Measurements from ENCODE around the gene THUMPD2. TPM values are rescaled to one million over a fixed set of nuclear protein-coding genes. Genes with fewer than 3 reads are reported as not detected.

The THUMPD2 gene
- total RNA-seq, 1 experiment from 2014 or later = 11.3 TPM

GRCh38 chr2:39816428-39816827, 37.4 kb upstream of the THUMPD2 start:
- Histone ChIP-seq H4K20me1 (ENCODE audit: insufficient read depth) (no peaks in the 10 kb centered on the region), H3K79me2 (ENCODE audit: low read depth) (no peaks in the 10 kb centered on the region), H3F3A (ENCODE audit: insufficient read depth, low read depth) (no peaks in the 10 kb centered on the region), H3K4me1 (replicated peaks; ENCODE audit: insufficient read depth) (no peaks in the 10 kb centered on the region), H2AFZ (no peak overlapping the region), H3K36me3 (ENCODE audit: low read depth) (no peaks in the 10 kb centered on the region), H3K4me3 (no peak overlapping the region), H3K4me2 (no peak overlapping the region), H3K9me3 (ENCODE audit: insufficient read depth, low read depth) (no peaks in the 10 kb centered on the region), H3K9me2 (ENCODE audit: insufficient read depth) (no peaks in the 10 kb centered on the region), H3K27me3 (ENCODE audit: insufficient read depth, low read depth) (no peaks in the 10 kb centered on the region), H3K27ac (no peak overlapping the region)
- ChIA-PET CTCF (interaction anchor here (0.7 kb wide), 1 partner anchor 1141 kb away, joined by 3 read pairs; no protein-coding TSS in a partner anchor), POLR2A (ENCODE audit: unreplicated experiment) (no interaction called here)
- no peak for DNase-seq
- TF ChIP-seq CTCF (conservative IDR thresholded peaks at IDR 0.05) (no peak), EZH2 (IDR thresholded peaks at IDR 0.05; ENCODE audit: low read depth) (no peak)
- intact Hi-C loops (cut with micrococcal nuclease; ENCODE audit: unreplicated experiment) = no loop called here
- no TSS peak for BruUV-seq (replicated peaks)

DNA sequence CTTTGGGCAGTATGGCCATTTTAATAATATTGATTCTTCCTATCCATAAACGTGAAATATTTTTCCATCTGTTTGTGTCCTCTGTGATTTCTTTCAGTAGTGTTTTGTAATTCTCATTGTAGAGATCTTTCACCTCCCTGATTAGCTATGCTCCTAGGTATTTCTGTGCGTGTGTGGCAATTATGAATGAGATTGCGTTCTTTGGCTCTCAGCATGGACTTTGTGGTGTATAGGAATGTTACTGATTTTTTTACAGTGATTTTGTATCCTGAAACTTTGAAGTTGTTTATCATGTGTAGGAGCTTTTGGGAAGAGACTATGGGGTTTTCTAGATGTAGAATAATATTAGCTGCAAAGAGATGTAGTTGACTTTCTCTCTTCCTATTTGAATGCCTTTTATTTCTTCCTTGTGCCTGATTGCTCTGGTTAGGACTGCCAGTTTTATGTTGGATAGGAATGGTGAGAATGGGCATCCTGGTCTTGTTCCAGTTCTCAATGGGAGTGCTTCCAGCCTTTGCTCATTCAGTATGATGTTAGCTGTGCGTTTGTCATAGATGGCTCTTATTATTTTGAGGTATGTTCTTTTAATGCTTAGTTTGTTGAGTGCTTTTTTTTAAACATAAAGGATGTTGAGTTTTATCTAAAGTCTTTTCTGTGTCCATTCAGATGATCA, 27.0 kb upstream of the THUMPD2 start:
- Histone ChIP-seq H3F3A (ENCODE audit: insufficient read depth, low read depth) (no peaks in the 10 kb centered on the region), H3K27me3 (ENCODE audit: insufficient read depth, low read depth) (peaks cover 4% of the 10 kb centered on the region; the same call in 1 of the 2 replicates), H3K36me3 (ENCODE audit: low read depth) (no peaks in the 10 kb centered on the region), H2AFZ (no peak overlapping the region), H3K4me2 (no peak overlapping the region), H3K4me3 (no peak overlapping the region), H3K4me1 (replicated peaks; ENCODE audit: insufficient read depth) (no peaks in the 10 kb centered on the region), H3K79me2 (ENCODE audit: low read depth) (no peaks in the 10 kb centered on the region), H3K9me2 (ENCODE audit: insufficient read depth) (no peaks in the 10 kb centered on the region), H3K9me3 (ENCODE audit: insufficient read depth, low read depth) (peaks cover 3% of the 10 kb centered on the region; the same call in 1 of the 2 replicates), H3K27ac (no peak overlapping the region), H4K20me1 (ENCODE audit: insufficient read depth) (no peaks in the 10 kb centered on the region)
- no peak for DNase-seq
- POLR2A ChIA-PET (ENCODE audit: unreplicated experiment) = no interaction called here
- TF ChIP-seq EZH2 (IDR thresholded peaks at IDR 0.05; ENCODE audit: low read depth) (no peak), CTCF (conservative IDR thresholded peaks at IDR 0.05) (no peak)
- no TSS peak for BruUV-seq (replicated peaks)
- CTCF ChIA-PET = no interaction called here
- intact Hi-C loops (cut with micrococcal nuclease; ENCODE audit: unreplicated experiment) = no loop called here

GRCh38 chr2:39803839-39804238, 24.8 kb upstream of the THUMPD2 start:
- CTCF ChIA-PET = no interaction called here
- intact Hi-C loops (cut with micrococcal nuclease; ENCODE audit: unreplicated experiment) = no loop called here
- DNase-seq = no peak

More at GRCh38 chr2:39803839-39804238, 24.8 kb upstream of the THUMPD2 start:
- H3F3A ChIP-seq (ENCODE audit: insufficient read depth, low read depth) = no peaks in the 10 kb centered on the region
- no peaks in the 10 kb centered on the region for H3K4me1 ChIP-seq (replicated peaks; ENCODE audit: insufficient read depth)
- H3K9me2 ChIP-seq (ENCODE audit: insufficient read depth) = no peaks in the 10 kb centered on the region
- no TSS peak for BruUV-seq (replicated peaks)
- H3K36me3 ChIP-seq (ENCODE audit: low read depth) = no peaks in the 10 kb centered on the region
- no peak overlapping the region for H3K4me3 ChIP-seq
- no peaks in the 10 kb centered on the region for H4K20me1 ChIP-seq (ENCODE audit: insufficient read depth)
- POLR2A ChIA-PET (ENCODE audit: unreplicated experiment) = no interaction called here
- no peak overlapping the region for H3K4me2 ChIP-seq
- H3K27me3 ChIP-seq (ENCODE audit: insufficient read depth, low read depth) = no peaks in the 10 kb centered on the region
- no peaks in the 10 kb centered on the region for H3K79me2 ChIP-seq (ENCODE audit: low read depth)
- no peak overlapping the region for H2AFZ ChIP-seq
- peaks cover 3% of the 10 kb centered on the region; the same call in 1 of the 2 replicates for H3K9me3 ChIP-seq (ENCODE audit: insufficient read depth, low read depth)
- no peak overlapping the region for H3K27ac ChIP-seq
- no peak for TF ChIP-seq EZH2 (IDR thresholded peaks at IDR 0.05; ENCODE audit: low read depth)
- TF ChIP-seq CTCF (conservative IDR thresholded peaks at IDR 0.05) = no peak
